Measurements from ENCODE around the gene SPCS3. TPM values are rescaled to one million over a fixed set of nuclear protein-coding genes. Genes with fewer than 3 reads are reported as not detected.

The SPCS3 gene
- total RNA-seq, 1 experiment from 2014 or later, result 117 TPM

DNA sequence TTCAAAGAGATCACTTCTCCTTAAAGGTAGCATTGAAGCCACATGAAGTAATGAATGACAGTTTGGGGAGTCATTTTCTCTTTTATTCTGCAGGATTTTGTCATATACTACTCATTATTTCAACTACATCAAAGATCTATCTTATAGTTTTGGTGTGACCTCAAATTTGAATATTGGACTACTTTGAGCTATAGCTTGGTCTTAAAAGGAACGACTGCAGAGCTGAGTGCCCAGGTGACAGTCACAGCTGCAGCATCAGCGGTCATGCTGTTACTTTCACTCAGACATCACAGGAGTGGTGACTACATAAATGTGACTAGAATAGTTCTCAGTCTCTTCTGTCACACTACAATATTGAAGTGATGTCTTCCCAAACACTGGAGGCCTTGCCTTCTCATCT, 10.7 kb upstream of the SPCS3 start (continued):
- no peak for TF ChIP-seq MXD4 (CRISPR knock-in tag; IDR thresholded peaks at IDR 0.05; ENCODE audit: borderline replicate concordance)
- TF ChIP-seq STAT6 (CRISPR knock-in tag; conservative IDR thresholded peaks at IDR 0.05; ENCODE audit: low read depth), result no peak
- TF ChIP-seq CTCF (IDR thresholded peaks at IDR 0.05), result no peak

DNA sequence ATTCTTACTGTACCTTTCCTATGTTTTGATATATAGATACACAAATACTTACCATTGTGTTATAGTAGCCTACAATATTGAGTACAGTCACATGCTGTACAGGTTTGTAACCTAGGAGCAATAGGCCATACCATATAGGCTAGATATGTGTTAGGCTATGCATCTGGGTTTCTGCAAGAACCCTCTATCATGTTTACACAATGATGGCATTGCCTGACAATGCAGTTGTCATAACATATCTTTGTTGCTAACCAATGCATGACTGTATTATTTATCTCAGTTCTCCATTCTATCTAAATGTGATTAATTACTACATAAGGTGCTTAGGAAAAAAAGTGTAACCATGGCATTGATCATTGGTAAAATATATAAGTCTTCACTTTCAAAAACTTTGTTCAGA, 10.0 kb upstream of the SPCS3 start:
- DNase-seq (ENCODE audit: low spot score) (no peak), ATAC-seq (no peak)
- Mint-ChIP-seq H3K4me3 (no peak overlapping the region), H3K27ac (no peak overlapping the region), H3K4me1 (no peaks in the 10 kb centered on the region), H3K36me3 (no peaks in the 10 kb centered on the region), H3K27me3 (ENCODE audit: low read depth) (peaks cover 30% of the 10 kb centered on the region), H3K9me3 (no peaks in the 10 kb centered on the region)
- TF ChIP-seq ZNF138 (CRISPR knock-in tag; conservative IDR thresholded peaks at IDR 0.05) (no peak), OVOL2 (CRISPR knock-in tag; IDR thresholded peaks at IDR 0.05; ENCODE audit: borderline replicate concordance) (no peak), KAT7 (CRISPR knock-in tag; IDR thresholded peaks at IDR 0.05; ENCODE audit: borderline replicate concordance) (no peak), ATF2 (CRISPR knock-in tag; IDR thresholded peaks at IDR 0.05; ENCODE audit: borderline replicate concordance, low read depth) (no peak), GRHL2 (CRISPR knock-in tag; IDR thresholded peaks at IDR 0.05; ENCODE audit: insufficient replicate concordance, severe bottlenecking) (no peak), ZMAT4 (CRISPR knock-in tag; IDR thresholded peaks at IDR 0.05) (no peak), CREB1 (CRISPR knock-in tag; IDR thresholded peaks at IDR 0.05) (no peak), ARID4B (CRISPR knock-in tag; IDR thresholded peaks at IDR 0.05; ENCODE audit: borderline replicate concordance) (no peak), ZNF219 (CRISPR knock-in tag; IDR thresholded peaks at IDR 0.05; ENCODE audit: borderline replicate concordance) (no peak)
- TF ChIP-seq, protein P1, sequence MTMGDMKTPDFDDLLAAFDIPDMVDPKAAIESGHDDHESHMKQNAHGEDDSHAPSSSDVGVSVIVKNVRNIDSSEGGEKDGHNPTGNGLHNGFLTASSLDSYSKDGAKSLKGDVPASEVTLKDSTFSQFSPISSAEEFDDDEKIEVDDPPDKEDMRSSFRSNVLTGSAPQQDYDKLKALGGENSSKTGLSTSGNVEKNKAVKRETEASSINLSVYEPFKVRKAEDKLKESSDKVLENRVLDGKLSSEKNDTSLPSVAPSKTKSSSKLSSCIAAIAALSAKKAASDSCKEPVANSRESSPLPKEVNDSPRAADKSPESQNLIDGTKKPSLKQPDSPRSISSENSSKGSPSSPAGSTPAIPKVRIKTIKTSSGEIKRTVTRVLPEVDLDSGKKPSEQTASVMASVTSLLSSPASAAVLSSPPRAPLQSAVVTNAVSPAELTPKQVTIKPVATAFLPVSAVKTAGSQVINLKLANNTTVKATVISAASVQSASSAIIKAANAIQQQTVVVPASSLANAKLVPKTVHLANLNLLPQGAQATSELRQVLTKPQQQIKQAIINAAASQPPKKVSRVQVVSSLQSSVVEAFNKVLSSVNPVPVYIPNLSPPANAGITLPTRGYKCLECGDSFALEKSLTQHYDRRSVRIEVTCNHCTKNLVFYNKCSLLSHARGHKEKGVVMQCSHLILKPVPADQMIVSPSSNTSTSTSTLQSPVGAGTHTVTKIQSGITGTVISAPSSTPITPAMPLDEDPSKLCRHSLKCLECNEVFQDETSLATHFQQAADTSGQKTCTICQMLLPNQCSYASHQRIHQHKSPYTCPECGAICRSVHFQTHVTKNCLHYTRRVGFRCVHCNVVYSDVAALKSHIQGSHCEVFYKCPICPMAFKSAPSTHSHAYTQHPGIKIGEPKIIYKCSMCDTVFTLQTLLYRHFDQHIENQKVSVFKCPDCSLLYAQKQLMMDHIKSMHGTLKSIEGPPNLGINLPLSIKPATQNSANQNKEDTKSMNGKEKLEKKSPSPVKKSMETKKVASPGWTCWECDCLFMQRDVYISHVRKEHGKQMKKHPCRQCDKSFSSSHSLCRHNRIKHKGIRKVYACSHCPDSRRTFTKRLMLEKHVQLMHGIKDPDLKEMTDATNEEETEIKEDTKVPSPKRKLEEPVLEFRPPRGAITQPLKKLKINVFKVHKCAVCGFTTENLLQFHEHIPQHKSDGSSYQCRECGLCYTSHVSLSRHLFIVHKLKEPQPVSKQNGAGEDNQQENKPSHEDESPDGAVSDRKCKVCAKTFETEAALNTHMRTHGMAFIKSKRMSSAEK (CRISPR knock-in tag; IDR thresholded peaks at IDR 0.05; ENCODE audit: borderline replicate concordance), result no peak
- TF ChIP-seq, protein P2, sequence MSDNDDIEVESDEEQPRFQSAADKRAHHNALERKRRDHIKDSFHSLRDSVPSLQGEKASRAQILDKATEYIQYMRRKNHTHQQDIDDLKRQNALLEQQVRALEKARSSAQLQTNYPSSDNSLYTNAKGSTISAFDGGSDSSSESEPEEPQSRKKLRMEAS (CRISPR knock-in tag; IDR thresholded peaks at IDR 0.05), result no peak
- ChIA-PET CTCF (no interaction called here), POLR2A (no interaction called here)

All from WTC11 (cell line).